Prostate gland (tissue), 2 donors: ENCODE results near the gene GHRL. TPM values are rescaled to one million over a fixed set of nuclear protein-coding genes. Genes with fewer than 3 reads are reported as not detected.

Experiments
- DNase-seq: peaks from one replicate; pipeline ENCODE4 v3.0.0-alpha.2; 2019; ENCODE audit warnings: low spot score
- H3K27ac ChIP-seq, 2 donors: fragments of 200-600 bp; sonication (generic); 2 replicates each; pipeline ENCODE4 v1.5.1; 2017 to 2019
- H3K27me3 ChIP-seq: fragments of 200-600 bp; sonication (generic); replicated peaks from 2 replicates; pipeline ENCODE4 v1.5.1; 2019; ENCODE audit not compliant: insufficient read depth
- H3K36me3 ChIP-seq, 2 donors: fragments of 200-600 bp; sonication (generic); 1 replicate in 1 of 2; 2 replicates in 1 of 2; pipeline versions ENCODE4 v1.5.1 to v1.8.1; 2017 to 2019
- H3K4me1 ChIP-seq: fragments of 200-600 bp; sonication (generic); replicated peaks from 2 replicates; pipeline ENCODE4 v1.5.1; 2019
- H3K4me3 ChIP-seq, 2 donors: fragments of 200-600 bp; sonication (generic); 2 replicates each; pipeline ENCODE4 v1.5.1; 2017 to 2019
- H3K9me3 ChIP-seq: fragments of 200-600 bp; sonication (generic); 2 replicates; pipeline ENCODE4 v1.5.1; 2017
- POLR2A ChIP-seq: fragments of 450-650 bp; IDR thresholded peaks from one replicate; pipeline ENCODE4 v1.6.1; 2016; ENCODE audit warnings: antibody characterized with exemption, mild to moderate bottlenecking
- POLR2AphosphoS5 ChIP-seq: sonication (generic); formaldehyde crosslinking; IDR thresholded peaks from one replicate; pipeline ENCODE4 v1.6.1; 2017; ENCODE audit warnings: antibody characterized with exemption
- WGBS: methylation state at CpG from one replicate; pipeline ENCODE4 v1.1.5; 2018; 5-methylcytosine and 5-hydroxymethylcytosine counted together
- intact Hi-C: fragments of 100-400 bp; cut with DNase I; formaldehyde crosslinking; loops from one replicate; pipeline ENCODE4 v1.14.2; 2022
- total RNA-seq, 2 donors: library from RNA; depleted of rRNA; stranded (reverse); fragments of >200 nt; gene quantifications; one replicate each; pipeline ENCODE4 v1.1.0, GENCODE V29; 2016
- TF ChIP-seq, protein P1 (sequence below), 4 experiments: fragments of 200-600 bp in 2 of 4; fragments of 450-650 bp in 2 of 4; sonication (generic) in 2 of 4; IDR thresholded peaks; 1 replicate in 3 of 4; 2 replicates in 1 of 4; pipeline ENCODE4 v1.5.1; 2016 to 2019; ENCODE audit warnings: antibody characterized with exemption in 4 of 4, mild to moderate bottlenecking in 2 of 4, moderate library complexity in 2 of 4

GHRL gene
- total RNA-seq, 2 donors from 2014 or later: 3.0 TPM; not detected in 1

DNA sequence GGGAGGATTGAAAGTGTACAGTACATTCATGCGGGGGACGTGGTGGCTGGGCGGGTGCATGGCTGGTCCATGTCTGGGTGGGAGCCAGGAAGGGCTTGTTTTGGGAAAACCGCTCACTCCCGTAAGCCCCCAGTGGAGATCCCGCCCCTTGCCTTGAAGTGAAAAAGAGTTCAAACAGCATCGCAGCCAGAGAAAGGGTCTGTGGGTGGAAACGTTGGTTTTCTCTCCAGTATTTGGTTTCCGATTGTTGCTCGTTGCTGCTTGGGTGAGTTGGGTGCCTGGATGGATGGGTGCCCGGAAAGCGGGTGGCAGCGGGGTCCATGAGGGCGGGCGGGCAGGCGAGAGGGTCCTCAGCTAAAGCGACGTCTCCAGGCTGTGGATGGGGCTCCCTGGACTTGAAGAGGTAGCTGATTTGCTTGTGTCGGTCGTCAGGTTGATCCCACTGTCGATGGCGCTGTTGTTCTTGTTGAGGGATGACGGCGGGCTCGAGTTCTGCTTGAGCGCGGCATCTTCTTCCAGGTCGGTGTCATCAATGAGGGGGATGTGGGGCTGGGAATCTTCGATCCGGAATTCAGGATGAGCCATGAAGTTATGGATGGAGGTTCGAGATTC is 35.8 kb upstream of the GHRL start:
- H3K27ac ChIP-seq: no peak overlapping the region
- H3K36me3 ChIP-seq: no peaks in the 10 kb centered on the region
- no peak for DNase-seq
- TF ChIP-seq POLR2A (no peak), POLR2AphosphoS5 (no peak)
- TF ChIP-seq, protein P1, sequence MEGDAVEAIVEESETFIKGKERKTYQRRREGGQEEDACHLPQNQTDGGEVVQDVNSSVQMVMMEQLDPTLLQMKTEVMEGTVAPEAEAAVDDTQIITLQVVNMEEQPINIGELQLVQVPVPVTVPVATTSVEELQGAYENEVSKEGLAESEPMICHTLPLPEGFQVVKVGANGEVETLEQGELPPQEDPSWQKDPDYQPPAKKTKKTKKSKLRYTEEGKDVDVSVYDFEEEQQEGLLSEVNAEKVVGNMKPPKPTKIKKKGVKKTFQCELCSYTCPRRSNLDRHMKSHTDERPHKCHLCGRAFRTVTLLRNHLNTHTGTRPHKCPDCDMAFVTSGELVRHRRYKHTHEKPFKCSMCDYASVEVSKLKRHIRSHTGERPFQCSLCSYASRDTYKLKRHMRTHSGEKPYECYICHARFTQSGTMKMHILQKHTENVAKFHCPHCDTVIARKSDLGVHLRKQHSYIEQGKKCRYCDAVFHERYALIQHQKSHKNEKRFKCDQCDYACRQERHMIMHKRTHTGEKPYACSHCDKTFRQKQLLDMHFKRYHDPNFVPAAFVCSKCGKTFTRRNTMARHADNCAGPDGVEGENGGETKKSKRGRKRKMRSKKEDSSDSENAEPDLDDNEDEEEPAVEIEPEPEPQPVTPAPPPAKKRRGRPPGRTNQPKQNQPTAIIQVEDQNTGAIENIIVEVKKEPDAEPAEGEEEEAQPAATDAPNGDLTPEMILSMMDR (IDR thresholded peaks at IDR 0.05): no peak
- H3K4me3 ChIP-seq: no peak overlapping the region
- no peaks in the 10 kb centered on the region for H3K27me3 ChIP-seq
- no peaks in the 10 kb centered on the region for H3K4me1 ChIP-seq
- intact Hi-C loops: no loop called here
- 30% methylated on average over 31 of the region's 31 CpGs for WGBS
- no peaks in the 10 kb centered on the region for H3K9me3 ChIP-seq

DNA sequence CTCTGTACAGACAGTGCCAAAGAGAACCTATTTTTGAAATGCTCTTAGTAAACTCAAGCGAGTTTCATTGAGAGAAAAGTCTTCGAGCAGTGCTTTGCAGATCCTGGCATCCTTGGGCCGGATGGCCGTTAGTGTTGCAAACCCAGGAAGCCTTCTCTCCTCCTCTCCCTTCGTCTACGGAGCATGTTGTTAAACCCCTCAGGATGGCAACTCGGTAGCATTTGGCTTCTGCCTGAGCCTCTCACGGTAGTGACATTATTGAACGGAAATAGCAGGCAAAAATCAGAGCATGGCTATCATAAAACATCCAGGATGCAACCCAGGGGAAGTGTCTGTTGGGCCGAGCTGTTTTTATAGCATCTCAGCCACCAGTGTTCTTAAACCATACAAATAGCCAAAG is 34.8 kb upstream of the GHRL start:
- Histone ChIP-seq H3K27me3 (no peaks in the 10 kb centered on the region), H3K4me3 (no peak overlapping the region), H3K9me3 (no peaks in the 10 kb centered on the region), H3K27ac (no peak overlapping the region), H3K36me3 (no peaks in the 10 kb centered on the region), H3K4me1 (no peaks in the 10 kb centered on the region)
- WGBS: 39% methylated on average over 10 of the region's 10 CpGs
- TF ChIP-seq POLR2AphosphoS5 (no peak), POLR2A (no peak)
- TF ChIP-seq, protein P1 (IDR thresholded peaks at IDR 0.05): no peak
- DNase-seq: no peak
- intact Hi-C loops: no loop called here

DNA sequence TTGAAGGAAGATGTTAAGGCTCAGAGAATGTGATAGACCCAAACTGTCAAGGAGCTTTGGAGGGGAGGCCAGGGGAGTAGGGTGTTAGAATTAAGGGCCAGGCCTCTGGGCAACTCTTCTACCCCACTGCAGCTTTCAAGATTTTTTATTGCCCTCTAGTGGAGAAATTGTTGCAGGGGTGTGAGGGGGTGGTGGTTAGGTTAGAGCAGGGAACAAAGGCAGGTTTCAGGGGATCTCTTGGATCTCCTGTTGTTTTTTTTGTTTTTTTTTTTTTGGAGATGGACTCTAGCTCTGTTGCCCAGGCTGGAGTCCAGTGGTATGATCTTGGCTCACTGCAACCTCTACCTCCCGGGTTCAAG is 29.6 kb upstream of the GHRL start:
- intact Hi-C loops: no loop called here
- Histone ChIP-seq H3K27me3 (no peaks in the 10 kb centered on the region), H3K4me3 (no peak overlapping the region), H3K36me3 (no peaks in the 10 kb centered on the region), H3K9me3 (no peaks in the 10 kb centered on the region), H3K4me1 (peaks cover 6% of the 10 kb centered on the region), H3K27ac (no peak overlapping the region)
- WGBS: 73% methylated on average over 1 of the region's 1 CpG
- DNase-seq: no peak
- TF ChIP-seq POLR2AphosphoS5 (no peak), POLR2A (no peak)
- TF ChIP-seq, protein P1 (IDR thresholded peaks at IDR 0.05): no peak

DNA sequence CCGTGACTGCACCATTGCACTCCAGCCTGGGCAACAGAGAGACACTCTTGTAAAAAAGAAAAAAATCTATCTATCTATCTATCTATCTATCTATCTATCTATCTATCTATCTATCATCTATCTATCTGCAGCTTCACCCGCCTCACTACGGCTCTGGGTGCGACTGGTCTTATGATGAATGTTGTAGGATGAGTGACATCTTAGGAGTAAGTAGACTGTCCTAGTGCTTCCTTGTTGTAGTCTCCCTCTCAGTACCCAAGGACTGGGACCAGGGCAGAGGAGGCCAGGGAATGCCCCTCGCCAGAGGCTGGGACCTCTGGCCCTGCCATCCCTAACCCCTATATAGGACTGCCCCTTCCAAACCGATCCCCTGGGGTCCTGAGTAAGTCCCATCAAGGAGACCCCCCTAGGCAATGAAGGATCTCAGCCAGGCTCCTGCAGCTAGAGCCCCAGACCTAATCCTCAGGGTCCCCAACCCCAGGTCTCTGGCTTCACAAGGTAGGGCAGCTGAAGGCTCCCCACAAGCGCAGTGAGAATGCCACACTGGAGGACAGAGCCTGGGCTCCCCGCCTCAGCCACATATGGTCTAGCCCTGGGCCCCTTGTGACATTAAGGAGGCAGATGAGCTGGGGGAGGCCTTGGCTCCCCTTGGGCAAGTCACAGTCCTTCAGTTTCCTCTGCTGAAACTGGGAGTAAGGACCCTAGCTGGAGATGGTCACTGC is 29.0 kb upstream of the GHRL start:
- no peaks in the 10 kb centered on the region for H3K9me3 ChIP-seq
- H3K4me3 ChIP-seq: peak overlapping the region in 1 of 2 donors; percentile 97
- 93% methylated on average over 8 of the region's 8 CpGs for WGBS
- no peak overlapping the region for H3K27ac ChIP-seq
- peaks cover 6% of the 10 kb centered on the region for H3K4me1 ChIP-seq
- DNase-seq: no peak
- H3K27me3 ChIP-seq: no peaks in the 10 kb centered on the region
- TF ChIP-seq POLR2A: no peak
- TF ChIP-seq, protein P1 (IDR thresholded peaks at IDR 0.05): no peak
- no peak for TF ChIP-seq POLR2AphosphoS5
- H3K36me3 ChIP-seq: peaks cover 0 to 5% of the 10 kb centered on the region in 2 donors
- intact Hi-C loops: no loop called here

DNA sequence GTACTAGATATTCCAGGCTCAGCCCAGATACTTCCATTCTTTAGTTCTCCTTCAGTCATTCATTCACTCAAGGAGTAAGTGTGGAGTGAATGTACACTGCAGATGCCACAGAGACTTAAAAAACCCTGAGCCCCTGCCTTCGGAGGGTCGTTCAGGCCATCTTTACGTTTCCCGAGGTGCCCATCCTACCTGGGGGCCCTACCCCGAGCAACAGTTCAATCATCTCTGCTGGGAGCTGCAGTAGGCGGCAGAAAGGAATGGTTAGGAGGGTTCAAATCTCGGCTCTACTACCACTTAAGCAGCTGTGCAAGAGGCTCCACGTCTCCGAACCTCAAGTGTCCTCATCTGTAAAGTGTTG is 27.6 kb upstream of the GHRL start:
- H3K4me1 ChIP-seq: peaks cover 6% of the 10 kb centered on the region
- TF ChIP-seq POLR2AphosphoS5 (no peak), POLR2A (no peak)
- TF ChIP-seq, protein P1 (IDR thresholded peaks at IDR 0.05): no peak
- H3K27ac ChIP-seq: peak overlapping the region; percentile 59 to 76
- no peaks in the 10 kb centered on the region for H3K9me3 ChIP-seq
- H3K36me3 ChIP-seq: peaks cover 5 to 6% of the 10 kb centered on the region in 2 donors
- DNase-seq: no peak
- H3K4me3 ChIP-seq: peak overlapping the region; percentile 79 to 97
- WGBS: 0% methylated on average over 9 of the region's 9 CpGs
- intact Hi-C loops: no loop called here
- H3K27me3 ChIP-seq: no peaks in the 10 kb centered on the region
